Measurements from ENCODE around the gene KLHL29.

The KLHL29 gene

DNA sequence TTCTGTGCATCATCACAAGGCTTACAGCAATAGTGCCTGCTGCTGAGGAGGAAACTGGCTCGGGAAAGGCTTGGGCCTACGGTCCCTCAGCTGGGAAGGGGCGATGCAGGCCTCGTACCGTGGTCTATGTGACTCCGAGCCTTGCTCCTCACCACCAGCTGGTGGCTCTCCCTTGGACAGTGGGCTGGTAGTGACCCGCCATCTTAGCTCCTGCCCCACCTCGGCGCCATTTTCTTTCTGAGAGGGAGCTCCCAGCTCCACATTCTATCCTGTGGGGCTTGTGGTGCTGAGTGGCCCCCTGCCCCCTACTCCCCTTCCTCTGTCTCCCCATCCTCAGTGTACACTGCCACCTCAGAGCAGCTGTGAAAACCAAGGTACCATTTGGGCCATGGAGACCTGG is 255.7 kb downstream of the KLHL29 start:
- in situ Hi-C loops (cut with MboI; ENCODE audit: low sequenced_read_pairs), result no loop called here

DNA sequence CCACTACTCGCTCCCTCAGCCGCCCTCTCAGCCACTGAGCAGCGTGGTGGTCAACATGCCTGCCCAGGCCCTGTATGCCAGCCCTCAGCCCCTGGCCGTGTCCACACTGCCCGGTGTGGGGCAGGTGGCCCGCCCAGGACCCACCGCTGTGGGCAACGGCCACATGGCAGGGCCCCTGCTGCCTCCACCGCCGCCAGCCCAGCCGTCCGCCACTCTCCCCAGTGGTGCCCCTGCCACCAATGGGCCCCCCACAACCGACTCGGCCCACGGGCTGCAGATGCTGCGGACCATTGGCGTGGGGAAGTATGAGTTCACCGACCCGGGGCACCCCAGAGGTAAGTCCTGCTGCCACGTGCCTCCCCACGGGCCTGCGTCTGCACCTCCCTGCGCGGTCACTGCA is 257.5 kb downstream of the KLHL29 start:
- in situ Hi-C loops (cut with MboI; ENCODE audit: low sequenced_read_pairs), result no loop called here

DNA sequence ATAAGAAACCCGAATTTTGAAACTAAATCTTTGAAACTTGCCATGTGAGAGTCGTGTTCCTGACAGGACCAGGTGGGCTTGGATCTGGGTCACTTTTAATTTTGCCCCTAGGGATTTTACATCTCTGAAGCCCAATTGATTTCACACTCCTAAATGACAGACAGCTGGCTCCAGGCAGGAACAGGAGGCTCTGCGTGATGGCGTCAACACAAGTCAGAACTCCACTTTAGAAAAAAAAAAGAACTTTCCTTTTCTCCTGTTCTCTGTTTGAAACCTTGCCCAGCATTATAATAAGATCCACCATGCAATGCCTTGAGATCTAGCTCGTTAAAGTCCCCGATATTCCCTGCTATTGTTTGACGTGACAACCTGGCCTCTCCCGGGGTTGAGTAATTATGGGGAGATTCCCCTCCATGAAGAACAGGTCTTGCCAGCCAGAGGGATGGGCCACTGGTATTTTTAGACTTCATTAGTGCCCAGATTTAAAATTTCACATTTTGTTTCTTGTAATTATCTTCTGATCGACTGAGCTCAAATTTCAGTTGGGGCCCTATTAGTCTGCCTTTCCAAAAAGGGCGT is 260.3 kb downstream of the KLHL29 start:
- in situ Hi-C loops (cut with MboI; ENCODE audit: low sequenced_read_pairs), result no loop called here

DNA sequence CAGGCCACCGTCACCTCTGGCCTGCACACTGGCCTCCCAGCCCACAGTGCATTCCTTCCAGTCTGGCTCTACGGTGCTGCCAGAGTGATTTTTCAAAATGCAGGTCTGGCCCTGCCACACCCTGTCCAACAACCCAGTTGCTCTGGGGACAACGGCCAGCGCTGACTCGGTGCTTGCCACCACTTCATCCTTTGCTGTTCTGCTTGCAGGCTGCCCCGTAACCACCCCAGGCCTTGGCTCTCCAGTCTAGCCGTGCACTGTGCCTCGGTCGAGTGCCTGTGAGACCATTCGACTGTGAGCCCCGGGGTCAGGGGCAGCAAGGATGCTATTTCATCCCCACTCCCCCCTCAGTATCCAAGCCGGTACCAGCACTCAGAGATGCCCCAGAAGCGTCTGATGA is 262.6 kb downstream of the KLHL29 start:
- in situ Hi-C loops (cut with MboI; ENCODE audit: low sequenced_read_pairs), result no loop called here

DNA sequence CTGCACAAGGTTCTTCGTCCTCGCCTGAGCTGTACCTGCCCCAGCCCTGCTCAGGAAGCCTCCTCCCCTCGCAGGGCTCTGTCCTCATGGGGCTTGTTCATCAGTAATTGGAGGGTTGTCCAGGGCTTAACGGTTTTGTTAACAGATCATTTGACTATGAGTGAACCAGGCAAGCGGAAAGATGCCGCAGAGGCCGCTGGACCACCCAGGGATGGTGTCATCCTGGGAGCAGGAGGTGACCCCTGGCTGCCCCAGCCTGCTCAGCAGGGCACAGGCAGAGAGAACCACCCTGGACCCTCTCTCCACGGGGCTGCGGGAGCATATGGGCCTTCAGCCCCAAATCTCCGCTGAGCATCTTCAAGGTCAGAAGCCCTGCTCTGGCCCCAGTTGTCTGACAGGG is 264.3 kb downstream of the KLHL29 start:
- in situ Hi-C loops (cut with MboI; ENCODE audit: low sequenced_read_pairs), result no loop called here

DNA sequence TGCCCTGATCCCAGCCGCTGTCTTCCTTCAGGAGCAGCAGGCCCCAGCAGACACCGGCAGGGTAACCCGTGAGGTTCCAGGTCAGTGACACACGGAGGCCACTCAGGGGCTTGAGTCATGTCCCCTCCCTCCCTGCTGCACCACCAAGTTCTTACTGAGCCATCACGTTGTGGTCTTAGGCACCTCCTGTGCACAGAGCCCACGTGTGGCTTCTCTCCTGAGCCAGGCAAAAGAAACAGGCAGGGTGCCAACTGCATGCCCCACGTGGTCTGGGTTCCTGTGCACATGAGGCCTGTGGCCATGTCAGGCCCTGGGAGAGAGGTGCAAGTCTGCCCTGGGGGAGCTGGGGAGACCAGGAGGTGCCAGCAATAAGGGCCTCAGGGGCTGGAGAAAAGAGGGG is 264.8 kb downstream of the KLHL29 start:
- in situ Hi-C loops (cut with MboI; ENCODE audit: low sequenced_read_pairs), result no loop called here

DNA sequence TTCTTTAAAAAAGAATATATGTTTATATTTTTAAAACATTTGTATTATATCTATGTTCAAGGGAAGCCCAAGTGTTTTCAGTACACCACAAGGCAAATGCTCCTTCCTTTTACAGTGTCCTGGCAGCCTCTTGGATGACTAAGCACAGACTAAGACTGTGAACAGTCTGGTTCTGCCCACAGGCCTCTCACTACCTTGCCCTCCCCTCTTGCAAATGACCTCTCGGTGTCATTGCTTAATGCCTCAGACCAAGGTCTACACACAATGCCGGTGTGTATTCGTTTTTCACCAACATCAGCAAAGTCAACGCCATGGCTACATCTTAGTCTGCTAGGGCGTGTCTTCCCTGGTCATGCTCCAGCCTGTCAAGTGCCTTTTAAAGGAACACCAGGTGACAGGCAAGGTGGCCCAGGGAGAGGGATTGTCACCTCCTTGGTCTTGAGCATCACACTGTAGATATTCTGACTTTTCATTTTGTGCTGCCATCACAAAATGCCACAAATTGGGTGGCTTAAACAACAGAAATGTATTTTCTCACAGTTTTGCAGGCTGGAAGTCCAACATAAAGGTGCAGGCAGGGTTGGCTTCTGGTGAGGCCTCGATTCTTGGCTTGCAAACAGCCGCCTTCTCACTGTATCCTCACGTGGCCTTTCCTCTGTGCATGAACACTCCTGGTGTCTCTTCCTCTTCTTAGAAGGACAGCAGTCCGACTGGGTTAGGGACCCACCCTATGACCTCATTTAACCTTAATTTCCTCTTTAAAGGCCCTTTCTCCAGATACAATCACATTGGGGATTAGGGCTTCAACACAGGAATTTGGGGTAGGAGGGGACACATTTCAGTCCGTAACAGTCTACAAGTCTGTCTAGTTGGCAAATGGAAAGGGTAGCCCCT is 266.5 kb downstream of the KLHL29 start:
- in situ Hi-C loops (cut with MboI; ENCODE audit: low sequenced_read_pairs), result no loop called here

DNA sequence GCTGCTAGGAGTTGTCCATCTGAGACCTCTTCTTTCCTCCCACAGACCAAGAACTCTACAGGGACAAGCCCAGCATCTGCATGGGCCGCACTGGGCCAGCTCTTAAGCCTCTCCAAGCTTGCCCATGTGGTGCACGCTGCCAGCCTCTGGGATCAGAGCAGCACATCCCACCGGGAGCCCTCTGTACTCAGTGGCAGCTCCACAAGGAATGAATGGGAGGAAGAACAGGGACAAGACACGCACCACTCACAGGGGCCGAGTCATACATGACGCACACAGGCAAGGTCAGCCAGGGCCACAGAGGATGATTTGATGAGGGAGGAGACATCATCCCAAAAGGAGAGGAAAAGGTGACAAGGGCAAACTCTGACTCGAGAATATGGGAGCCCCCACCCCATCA is 268.3 kb downstream of the KLHL29 start:
- in situ Hi-C loops (cut with MboI; ENCODE audit: low sequenced_read_pairs), result no loop called here

DNA sequence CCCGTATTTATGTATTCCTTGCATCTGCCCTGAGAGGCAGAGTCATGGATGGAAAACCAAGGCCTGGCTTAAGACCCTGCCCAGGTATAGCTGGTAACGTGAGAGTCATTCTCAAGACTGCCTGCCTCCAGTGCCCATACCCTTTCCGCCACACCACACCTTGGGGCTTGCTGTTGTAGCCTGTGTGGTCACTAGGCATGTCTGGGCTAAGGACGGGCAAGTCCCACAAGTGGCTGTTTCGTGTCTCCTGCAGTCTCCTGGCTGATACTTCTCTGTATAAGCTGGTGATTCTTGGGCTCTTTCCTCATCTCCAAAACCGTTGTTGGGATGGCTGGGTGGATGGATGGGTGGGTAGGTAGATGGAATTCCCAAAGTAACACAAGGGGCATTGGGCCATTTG is 269.8 kb downstream of the KLHL29 start:
- in situ Hi-C loops (cut with MboI; ENCODE audit: low sequenced_read_pairs), result no loop called here

DNA sequence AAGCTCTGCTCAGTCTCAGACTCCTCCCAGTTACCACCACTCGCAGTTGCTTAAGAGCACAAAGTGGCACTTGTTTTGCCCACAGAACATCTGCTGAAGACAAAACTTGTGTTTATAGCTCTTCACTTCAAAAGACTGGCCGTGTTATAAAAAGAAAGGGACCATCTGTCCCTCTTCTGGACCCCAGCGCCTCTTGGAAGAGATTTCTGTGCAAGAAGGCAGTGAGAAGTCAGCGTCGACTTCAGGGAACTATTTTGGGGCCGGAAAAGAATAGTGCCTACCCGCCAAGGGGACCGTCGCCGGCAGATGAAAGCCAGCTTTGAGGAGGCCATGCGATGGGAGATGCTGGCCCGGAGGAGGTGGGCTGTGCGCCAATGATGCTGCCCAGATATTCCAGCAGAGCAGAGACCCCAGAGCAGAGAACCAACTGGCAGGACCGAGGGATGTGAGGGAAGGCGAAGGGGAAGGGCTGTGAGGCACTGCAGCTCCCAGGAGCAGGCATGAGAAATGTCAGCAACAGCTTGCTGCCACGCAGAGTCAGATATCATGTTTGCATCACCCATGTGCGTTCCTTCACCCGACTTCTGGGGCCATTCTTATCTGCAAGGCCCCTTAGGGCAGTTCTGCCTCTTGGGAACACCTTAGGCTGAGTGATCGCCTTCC is 271.1 kb downstream of the KLHL29 start:
- in situ Hi-C loops (cut with MboI; ENCODE audit: low sequenced_read_pairs), result no loop called here

DNA sequence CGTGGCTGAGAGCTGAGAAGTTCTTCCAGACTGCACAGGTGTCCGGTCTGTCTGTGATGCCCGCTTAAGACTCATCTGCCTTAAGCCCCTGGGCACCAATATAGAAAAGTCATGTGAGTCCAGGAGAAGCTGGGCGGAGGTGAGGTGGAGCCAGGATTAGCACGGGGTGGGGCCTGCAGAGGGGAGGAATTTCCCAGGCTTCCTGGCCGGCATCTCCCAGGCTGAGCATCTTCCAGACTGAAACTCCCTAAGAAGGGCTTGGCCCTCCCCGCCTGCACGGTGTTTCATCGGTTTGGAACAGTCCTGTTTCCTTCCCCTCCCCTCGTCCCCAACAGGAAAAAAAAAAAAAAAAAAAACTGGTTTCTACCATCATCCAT is 271.6 kb downstream of the KLHL29 start:
- in situ Hi-C loops (cut with MboI; ENCODE audit: low sequenced_read_pairs), result no loop called here

DNA sequence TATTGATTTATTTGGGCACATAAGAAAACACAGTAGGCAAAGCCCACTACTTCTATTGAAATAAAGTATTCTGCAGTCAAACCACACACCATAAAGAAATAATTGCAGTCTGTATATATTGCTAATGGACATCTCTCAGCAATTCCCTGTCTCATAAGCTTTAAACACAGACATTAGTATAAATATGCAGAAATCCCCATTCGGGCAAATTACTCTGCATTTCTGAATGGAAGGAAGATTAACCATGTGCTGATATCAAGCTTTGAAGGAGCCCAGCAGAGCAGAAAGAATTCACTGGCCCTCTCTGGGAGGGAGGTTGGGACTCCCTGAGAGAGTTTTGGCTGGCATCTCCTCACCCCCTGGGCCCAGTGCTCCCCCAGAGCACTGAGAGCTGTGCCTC is 272.4 kb downstream of the KLHL29 start:
- in situ Hi-C loops (cut with MboI; ENCODE audit: low sequenced_read_pairs), result no loop called here

DNA sequence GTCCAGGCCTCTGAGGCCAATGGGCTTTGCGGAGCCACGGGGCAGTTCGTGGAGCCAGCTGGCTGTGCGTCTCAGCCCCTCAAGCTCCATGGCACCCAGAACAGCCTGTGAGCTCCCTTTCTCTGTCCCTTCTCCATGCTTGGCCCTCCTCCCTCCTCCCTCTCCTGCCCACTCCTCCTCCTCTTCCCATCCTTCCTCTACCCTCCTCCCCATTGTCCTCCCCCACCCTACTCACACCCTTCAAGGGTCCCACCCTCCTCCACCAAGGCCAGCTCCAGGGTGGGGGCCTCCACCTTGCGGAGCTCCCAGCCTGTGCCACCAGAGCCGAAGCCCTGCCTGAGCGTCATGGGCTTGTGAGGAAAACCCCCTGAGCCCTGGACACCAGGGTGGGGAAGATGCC is 273.0 kb downstream of the KLHL29 start:
- in situ Hi-C loops (cut with MboI; ENCODE audit: low sequenced_read_pairs), result no loop called here

DNA sequence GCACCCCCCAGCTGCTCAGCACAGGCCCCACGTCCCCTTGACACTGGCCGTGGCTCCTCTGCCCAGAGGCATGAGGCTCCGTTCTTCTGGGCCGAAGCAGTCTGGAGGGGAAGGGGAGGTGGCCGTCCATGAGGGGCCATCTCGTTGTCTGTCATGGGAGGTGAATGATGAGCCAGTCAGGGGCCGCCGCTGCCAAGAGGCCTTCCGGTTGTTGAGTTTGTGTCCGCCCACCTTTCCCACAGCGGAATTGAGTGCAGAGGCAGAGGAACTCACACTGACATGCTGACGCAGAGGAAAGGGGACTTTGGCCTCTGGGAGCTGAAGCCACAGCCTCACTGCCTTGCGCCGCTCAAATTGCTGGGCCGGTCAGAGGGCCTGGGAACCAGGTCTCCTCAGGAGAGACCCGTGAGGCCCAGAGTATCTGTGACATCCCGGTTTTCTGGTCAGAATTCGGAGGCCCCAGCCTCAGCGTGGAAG is 273.5 kb downstream of the KLHL29 start:
- in situ Hi-C loops (cut with MboI; ENCODE audit: low sequenced_read_pairs), result no loop called here

DNA sequence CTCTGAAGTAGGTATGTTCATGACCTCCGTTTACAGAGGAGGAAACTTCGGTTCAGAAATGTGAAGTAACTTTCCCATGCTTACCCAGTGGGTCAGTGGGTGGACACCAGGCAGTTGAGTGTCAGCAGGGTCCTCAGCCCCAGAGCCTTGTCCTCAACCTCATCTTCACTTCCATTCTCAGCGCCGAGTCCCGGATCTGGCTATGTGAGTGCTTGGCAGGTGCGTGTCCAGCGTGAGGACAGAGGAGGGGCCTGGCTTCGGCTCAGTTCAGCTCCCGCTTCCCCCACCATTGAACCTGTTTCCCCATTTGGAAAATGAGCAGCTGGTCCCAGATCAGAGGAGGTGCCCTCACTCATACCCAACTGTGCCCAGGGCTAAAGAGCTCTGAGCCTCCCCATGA is 274.3 kb downstream of the KLHL29 start:
- in situ Hi-C loops (cut with MboI; ENCODE audit: low sequenced_read_pairs), result no loop called here

DNA sequence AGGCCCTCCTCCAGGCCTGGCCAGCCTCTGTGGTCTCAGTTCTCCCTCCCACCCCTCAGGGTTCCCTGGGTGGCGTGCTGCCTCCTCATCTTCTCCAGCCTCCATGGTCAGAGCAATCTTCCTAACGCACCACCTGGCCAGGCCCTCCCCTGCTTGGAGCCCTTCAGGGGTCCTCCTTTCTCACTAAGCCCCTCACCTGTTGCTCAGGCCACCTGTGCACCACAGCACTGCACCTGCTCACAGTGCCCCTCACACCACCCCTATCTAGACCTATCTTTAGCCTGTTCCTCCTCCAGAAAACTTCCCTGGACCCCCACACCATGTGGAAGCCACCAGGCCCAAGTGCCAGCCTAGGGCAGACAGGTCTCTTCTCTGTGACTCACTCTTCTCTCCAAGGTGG is 274.8 kb downstream of the KLHL29 start:
- in situ Hi-C loops (cut with MboI; ENCODE audit: low sequenced_read_pairs), result no loop called here

DNA sequence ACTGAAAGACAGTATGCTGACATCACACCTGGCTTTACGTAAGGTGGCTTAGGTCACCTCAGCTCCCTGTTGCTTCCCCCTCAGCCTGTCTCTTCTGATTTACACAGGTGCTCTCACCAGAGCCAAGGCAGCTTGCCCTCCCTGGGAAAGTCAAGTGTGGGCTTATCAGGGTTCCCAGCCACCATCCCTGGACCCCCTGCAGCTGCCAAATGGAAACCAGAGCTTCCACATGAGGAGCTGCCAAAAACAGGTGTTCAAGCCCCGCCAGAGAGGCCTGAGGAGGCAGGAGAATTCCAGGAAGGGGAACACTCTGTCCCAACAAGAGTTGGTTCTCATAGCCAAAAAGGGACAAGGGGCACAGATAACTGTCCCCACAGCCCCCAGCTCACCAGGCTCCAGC is 275.3 kb downstream of the KLHL29 start:
- in situ Hi-C loops (cut with MboI; ENCODE audit: low sequenced_read_pairs), result no loop called here

DNA sequence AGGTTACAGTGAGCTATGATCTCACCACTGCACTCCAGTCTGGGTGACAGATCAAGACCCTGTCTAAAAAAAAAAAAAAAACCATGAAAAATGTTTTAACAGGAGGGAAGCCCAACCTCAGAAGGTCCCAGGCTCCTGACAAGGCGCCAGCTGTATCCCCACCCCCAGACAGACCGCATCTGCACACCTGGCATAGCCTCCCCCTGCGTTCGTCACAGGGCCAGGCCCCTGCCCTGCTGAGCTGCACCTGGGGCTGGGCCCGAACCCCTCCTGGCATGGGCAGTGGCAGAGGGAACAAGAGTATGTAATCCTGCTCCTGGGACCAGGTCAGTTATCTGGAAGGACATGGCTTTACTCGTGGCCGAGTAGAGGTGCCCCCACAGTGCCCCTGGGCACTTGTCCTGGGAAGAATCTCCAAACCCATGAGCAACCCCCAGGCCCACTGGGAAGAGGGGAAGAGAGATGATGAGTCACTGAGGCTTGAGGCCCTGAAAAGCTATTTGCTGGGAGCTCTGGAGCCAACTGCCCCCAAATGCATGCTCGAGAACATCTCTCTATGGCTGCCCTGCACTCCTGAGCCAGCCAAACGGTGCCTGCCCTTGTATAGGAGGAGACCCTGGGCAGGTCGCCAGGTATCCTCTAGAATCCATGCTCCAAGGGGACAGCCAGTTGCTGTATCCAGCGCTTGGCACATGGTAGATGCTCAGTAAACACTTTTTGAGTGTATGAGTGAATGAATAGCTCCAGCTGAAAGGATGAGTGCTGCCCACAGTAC is 276.5 kb downstream of the KLHL29 start:
- in situ Hi-C loops (cut with MboI; ENCODE audit: low sequenced_read_pairs), result no loop called here

DNA sequence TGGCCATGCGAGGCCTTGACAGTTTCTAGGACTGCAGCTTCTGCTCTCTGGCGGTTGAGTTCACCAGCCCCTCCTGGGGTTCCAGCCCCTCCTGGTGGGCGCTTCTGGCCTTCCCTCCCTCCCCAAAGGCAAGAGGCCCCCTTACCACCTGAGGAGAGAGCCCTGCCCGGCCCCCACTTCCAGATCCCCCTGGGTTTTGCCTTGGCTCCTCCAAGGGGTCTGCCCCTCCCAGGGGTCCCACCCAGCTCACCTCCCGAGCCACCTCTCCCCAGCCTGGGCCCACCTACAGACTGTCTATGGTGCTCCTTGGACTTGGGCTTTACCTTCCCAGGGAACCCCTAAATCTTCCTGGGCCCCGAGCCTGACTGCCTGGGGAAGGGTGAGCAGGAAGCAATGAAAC is 277.5 kb downstream of the KLHL29 start:
- in situ Hi-C loops (cut with MboI; ENCODE audit: low sequenced_read_pairs), result no loop called here

DNA sequence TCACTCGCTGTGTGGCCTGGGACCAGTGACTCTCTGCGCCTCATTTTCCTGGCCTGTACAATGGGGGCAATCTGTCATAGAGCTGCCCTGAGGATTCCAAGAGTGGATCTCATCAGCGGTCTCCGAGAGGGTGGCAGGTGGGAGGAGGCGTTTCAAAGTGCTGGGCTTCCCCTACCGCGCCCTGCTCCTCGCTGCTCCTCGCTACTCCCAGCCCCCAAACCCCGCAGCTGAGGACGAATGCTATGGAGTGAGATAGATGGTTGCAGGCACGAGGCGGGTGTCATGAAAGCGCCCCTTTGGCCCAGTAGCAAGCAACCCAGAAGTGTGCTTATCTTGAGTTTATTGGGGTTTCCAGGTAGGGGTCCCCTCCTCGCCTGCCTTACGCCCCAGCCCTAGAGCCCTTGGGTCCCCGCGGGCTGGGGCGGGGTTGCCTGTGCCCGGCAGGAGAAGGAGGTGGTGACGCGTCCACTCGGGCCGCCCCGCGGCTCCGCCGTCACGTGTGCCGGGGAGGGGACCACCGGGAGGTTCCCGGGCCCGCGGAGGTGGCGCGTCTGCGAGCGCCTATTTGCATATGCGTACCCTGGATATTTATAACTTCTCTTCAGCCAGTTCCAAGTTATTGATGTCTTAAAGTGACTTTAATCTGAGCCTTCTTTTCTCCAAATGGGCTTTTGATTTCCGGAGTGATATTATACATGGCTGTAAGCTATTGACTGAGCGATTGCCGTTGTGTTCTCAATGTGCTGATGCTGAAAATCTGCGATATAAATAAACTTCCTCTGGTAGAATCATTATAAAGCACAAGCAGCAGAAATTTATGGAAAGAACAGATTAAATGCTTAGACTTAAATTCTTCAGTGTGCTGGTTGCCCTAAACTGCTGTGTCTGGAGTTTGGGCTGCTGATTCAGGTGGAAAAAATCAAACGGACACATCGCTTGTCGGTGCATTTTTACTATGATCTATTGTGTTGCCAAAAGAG is 278.3 kb downstream of the KLHL29 start:
- in situ Hi-C loops (cut with MboI; ENCODE audit: low sequenced_read_pairs), result no loop called here
